ENCODE results near the gene TXNDC12.

- TF ChIP-seq CTCF (IDR thresholded peaks at IDR 0.05): no peak
- no peak for TF ChIP-seq POLR2A (IDR thresholded peaks at IDR 0.05)
Observed at GRCh38 chr1:52008071-52008809, 46.8 kb downstream of the TXNDC12 start.

Data from body of pancreas (tissue), 4 donors.